Activated CD8-positive, alpha-beta T cell treated with anti-CD3 and anti-CD28 coated beads, Interleukin-2, amount 10 ng/mL, durations not matched to agents 7 days and 5 days (primary cell): Measurements from ENCODE around the gene DYNLRB1. TPM values are rescaled to one million over a fixed set of nuclear protein-coding genes. Genes with fewer than 3 reads are reported as not detected.
A peak's percentile ranks its signal among the peaks of the same experiment; 100 is the strongest.

Source experiments
- ATAC-seq: fragments of 150-1000 bp; cut with Tn5 transposase; one replicate; pipeline ENCODE4 v1.10.0; 2021; ENCODE audit warnings: moderate library complexity
- CTCF ChIA-PET: fragments of 350-600 bp; sonication (Branson Sonifier 250); formaldehyde crosslinking; loops from one replicate; lab custom pipeline; 2021; ENCODE audit warnings: antibody characterized with exemption; lab: Charles Lee
- POLR2A ChIA-PET: fragments of 350-600 bp; sonication (Branson Sonifier 250); formaldehyde crosslinking; loops from one replicate; lab custom pipeline; 2021; ENCODE audit warnings: antibody characterized with exemption; lab: Charles Lee
- DNase-seq: peaks from one replicate; pipeline ENCODE4 v3.0.0-alpha.2; 2020
- H3K27ac Mint-ChIP-seq: one replicate; pipeline ENCODE4 v1.8.0; 2021; ENCODE audit warnings: mild to moderate bottlenecking, mixed read lengths
- H3K27me3 Mint-ChIP-seq: one replicate; pipeline ENCODE4 v1.8.0; 2021; ENCODE audit warnings: low read depth, mixed read lengths
- H3K36me3 Mint-ChIP-seq: one replicate; pipeline ENCODE4 v1.8.0; 2021; ENCODE audit warnings: low read depth, mixed read lengths
- H3K4me1 Mint-ChIP-seq: one replicate; pipeline ENCODE4 v1.8.0; 2021; ENCODE audit warnings: low read depth, mixed read lengths
- H3K4me3 Mint-ChIP-seq: one replicate; pipeline ENCODE4 v1.8.0; 2021; ENCODE audit warnings: mild to moderate bottlenecking, mixed read lengths
- H3K9me3 Mint-ChIP-seq: one replicate; pipeline ENCODE4 v1.8.0; 2022; ENCODE audit warnings: mixed read lengths; ENCODE audit not compliant: insufficient read depth
- total RNA-seq, 2 experiments: library from RNA; stranded (reverse); gene quantifications; one replicate each; pipeline ENCODE4 v1.2.3, GENCODE V29; 2021

The DYNLRB1 gene
- total RNA-seq, 2 experiments from 2014 or later, result 91.9 to 103 TPM

- Mint-ChIP-seq H3K9me3 (no peaks in the 10 kb centered on the region), H3K36me3 (peaks cover 3% of the 10 kb centered on the region), H3K27me3 (no peaks in the 10 kb centered on the region), H3K27ac (peak overlapping the region; percentile 20), H3K4me1 (peaks cover 16% of the 10 kb centered on the region), H3K4me3 (peak overlapping the region; percentile 51)
- no peak for DNase-seq
- ChIA-PET POLR2A (no interaction called here), CTCF (no interaction called here)
- no peak for ATAC-seq
Observed at GRCh38 chr20:34560141-34560523, 43.9 kb downstream of the DYNLRB1 start.

DNA sequence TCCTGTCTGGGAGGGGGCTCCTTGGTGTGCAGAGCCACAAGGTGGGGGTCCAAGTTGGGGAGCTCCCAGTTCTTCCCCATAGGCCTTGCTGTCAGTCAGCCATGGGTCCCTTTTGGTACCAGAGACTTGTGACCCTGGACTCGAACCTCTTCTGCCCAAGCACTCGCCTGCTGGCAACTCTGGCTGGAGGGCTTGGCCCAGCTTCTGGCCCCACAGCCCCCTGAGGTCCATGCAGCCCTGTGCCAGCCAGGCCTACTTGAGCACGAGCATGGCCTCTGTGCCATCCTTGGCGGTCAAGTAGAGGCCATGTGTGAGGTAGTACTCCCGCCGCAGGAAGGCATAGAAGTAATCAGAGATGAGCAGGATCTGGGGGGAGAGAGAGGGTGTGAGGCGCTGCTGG is 44.4 kb downstream of the DYNLRB1 start:
- ATAC-seq (no peak), DNase-seq (no peak)
- peaks cover 3% of the 10 kb centered on the region for H3K36me3 Mint-ChIP-seq
- H3K4me3 Mint-ChIP-seq, result no peak overlapping the region
- peak overlapping the region; percentile 20 for H3K27ac Mint-ChIP-seq
- no peaks in the 10 kb centered on the region for H3K27me3 Mint-ChIP-seq
- CTCF ChIA-PET, result no interaction called here
- POLR2A ChIA-PET, result no interaction called here
- no peaks in the 10 kb centered on the region for H3K9me3 Mint-ChIP-seq
- peaks cover 16% of the 10 kb centered on the region for H3K4me1 Mint-ChIP-seq

DNA sequence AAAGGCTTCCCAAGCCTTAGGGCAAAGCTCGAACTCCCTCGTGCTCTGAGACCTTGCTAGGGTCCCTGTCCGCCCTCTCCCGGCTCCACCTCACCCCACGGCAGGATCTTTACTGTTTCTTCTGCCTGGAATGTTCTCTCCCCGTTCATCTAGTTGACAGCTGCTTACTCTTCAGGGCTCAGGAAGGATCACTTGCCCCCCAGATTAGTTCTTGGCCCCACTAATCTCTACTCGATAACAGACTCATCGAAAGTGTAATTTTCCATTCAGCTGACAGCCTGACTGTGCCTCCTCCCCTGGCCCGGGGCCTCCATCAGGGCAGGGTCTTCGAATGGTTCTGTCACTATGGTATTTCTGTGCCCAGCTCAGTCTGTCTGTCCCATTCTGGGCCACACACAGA is 45.4 kb downstream of the DYNLRB1 start:
- POLR2A ChIA-PET, result no interaction called here

DNA sequence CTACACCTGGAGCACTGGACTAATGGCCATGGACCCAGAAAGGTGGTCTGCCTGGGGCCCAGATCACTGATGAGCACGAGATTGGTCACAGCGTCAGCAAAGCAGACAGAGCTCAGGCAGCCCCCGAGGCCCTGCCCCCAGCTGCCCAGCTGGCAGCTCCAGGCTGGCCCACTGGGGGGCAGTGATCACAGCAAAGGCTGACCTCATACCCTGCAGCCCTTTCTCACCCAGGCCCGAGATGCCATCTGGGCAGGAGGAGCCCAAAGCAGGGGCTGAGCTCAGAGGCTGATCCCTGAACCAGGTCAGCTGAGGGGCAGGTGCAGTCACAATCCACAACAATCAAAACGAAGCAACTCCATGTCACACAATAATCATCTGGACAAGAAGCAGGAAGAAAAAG is 46.4 kb downstream of the DYNLRB1 start:
- no peak overlapping the region for H3K27ac Mint-ChIP-seq
- POLR2A ChIA-PET, result interaction anchor here (1.4 kb wide), 1 partner anchor 9 kb away, joined by 5 read pairs; no protein-coding TSS in a partner anchor

More for the DNA sequence above, 45.4 kb downstream of the DYNLRB1 start:
- no peaks in the 10 kb centered on the region for H3K9me3 Mint-ChIP-seq
- peaks cover 3% of the 10 kb centered on the region for H3K36me3 Mint-ChIP-seq
- H3K4me1 Mint-ChIP-seq, result peaks cover 16% of the 10 kb centered on the region
- H3K27me3 Mint-ChIP-seq, result no peaks in the 10 kb centered on the region
- no peak overlapping the region for H3K4me3 Mint-ChIP-seq
- H3K27ac Mint-ChIP-seq, result no peak overlapping the region
- ATAC-seq (no peak), DNase-seq (no peak)
- CTCF ChIA-PET, result interaction anchor here (0.9 to 3.1 kb wide), 6 partner anchors 9 to 208 kb away, joined by 3 to 23 read pairs (median 7); partner anchors contain the start of gene TP53INP2

GRCh38 chr20:34564833-34565232 is 48.6 kb downstream of the DYNLRB1 start:
- CTCF ChIA-PET, result interaction anchor here (1.1 kb wide), 1 partner anchor 252 kb away, joined by 3 read pairs; no protein-coding TSS in a partner anchor
- DNase-seq (no peak), ATAC-seq (no peak)
- H3K4me1 Mint-ChIP-seq, result peaks cover 3% of the 10 kb centered on the region
- H3K27ac Mint-ChIP-seq, result no peak overlapping the region
- H3K36me3 Mint-ChIP-seq, result no peaks in the 10 kb centered on the region
- H3K4me3 Mint-ChIP-seq, result no peak overlapping the region
- no peaks in the 10 kb centered on the region for H3K9me3 Mint-ChIP-seq
- POLR2A ChIA-PET, result interaction anchor here (1.2 kb wide), 1 partner anchor 16 kb away, joined by 4 read pairs; no protein-coding TSS in a partner anchor
- H3K27me3 Mint-ChIP-seq, result no peaks in the 10 kb centered on the region

More for the DNA sequence above, 46.4 kb downstream of the DYNLRB1 start:
- Mint-ChIP-seq H3K27me3 (no peaks in the 10 kb centered on the region), H3K36me3 (peaks cover 3% of the 10 kb centered on the region), H3K4me1 (peaks cover 10% of the 10 kb centered on the region), H3K4me3 (no peak overlapping the region), H3K9me3 (no peaks in the 10 kb centered on the region)
- DNase-seq (no peak), ATAC-seq (no peak)
- CTCF ChIA-PET, result interaction anchor here (0.7 to 3.1 kb wide), 11 partner anchors 8 to 250 kb away, joined by 3 to 23 read pairs (median 6); no protein-coding TSS in a partner anchor

DNA sequence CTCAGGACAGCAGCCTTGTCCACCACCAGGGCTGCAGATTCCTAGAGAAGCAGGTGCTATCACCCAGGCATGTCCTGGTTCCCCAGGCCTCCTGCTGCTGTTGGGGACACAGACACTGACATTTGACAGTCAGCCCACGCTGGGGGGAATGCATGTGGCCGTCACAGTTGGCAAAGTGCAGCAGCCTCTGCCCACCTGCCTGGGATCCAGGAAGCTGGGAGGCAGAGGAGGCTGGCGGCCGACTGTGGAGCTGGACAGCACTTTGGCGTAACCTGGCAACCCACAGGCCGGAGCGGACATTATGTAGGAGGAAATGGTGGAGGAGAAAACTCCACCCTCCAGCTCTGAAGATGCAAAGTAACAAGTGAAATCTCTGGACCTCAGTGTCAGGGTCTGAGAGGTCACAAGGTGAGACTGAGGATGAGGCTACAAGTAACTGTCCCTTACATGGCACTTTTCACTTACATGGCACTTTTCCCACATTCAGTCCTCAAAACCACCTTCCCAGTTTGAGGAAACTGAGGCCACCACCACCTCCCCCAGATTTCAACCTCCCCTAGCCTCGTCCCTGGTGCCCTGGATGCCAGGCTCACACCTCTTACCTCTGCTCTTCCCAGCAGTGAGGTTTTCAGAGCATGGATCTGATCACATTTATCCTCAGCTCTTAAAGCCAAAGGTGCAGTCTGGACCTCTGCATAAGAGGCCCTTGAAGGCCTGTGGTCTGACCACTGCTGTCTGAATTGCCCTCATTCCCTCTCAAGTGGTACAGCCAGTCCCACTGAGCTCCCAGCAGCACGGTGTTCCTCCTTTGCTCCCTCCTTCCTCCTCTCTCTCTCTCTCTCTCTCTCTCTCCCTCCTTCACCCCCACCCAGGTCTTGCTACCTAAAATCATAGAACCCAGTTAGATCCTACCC is 51.0 kb downstream of the DYNLRB1 start:
- ChIA-PET CTCF (interaction anchor here (0.7 to 1.3 kb wide), 2 partner anchors 23 to 203 kb away, joined by 3 read pairs; no protein-coding TSS in a partner anchor), POLR2A (interaction anchor here (0.7 kb wide), 1 partner anchor 933 kb away, joined by 7 read pairs; no protein-coding TSS in a partner anchor)
- ATAC-seq (no peak), DNase-seq (no peak)
- Mint-ChIP-seq H3K9me3 (no peaks in the 10 kb centered on the region), H3K36me3 (peaks cover 2% of the 10 kb centered on the region), H3K4me3 (no peak overlapping the region), H3K27ac (peak overlapping the region; percentile 44), H3K27me3 (no peaks in the 10 kb centered on the region), H3K4me1 (peaks cover 12% of the 10 kb centered on the region)

GRCh38 chr20:34567892-34568865 is 52.0 kb downstream of the DYNLRB1 start:
- DNase-seq, result no peak
- ChIA-PET POLR2A (interaction anchor here (0.7 kb wide), 1 partner anchor 932 kb away, joined by 7 read pairs; no protein-coding TSS in a partner anchor), CTCF (interaction anchor here (1.3 kb wide), 1 partner anchor 24 kb away, joined by 3 read pairs; no protein-coding TSS in a partner anchor)
- H3K27me3 Mint-ChIP-seq, result no peaks in the 10 kb centered on the region
- H3K4me1 Mint-ChIP-seq, result peaks cover 12% of the 10 kb centered on the region
- no peaks in the 10 kb centered on the region for H3K9me3 Mint-ChIP-seq
- no peak overlapping the region for H3K4me3 Mint-ChIP-seq
- no peak for ATAC-seq
- H3K27ac Mint-ChIP-seq, result no peak overlapping the region
- peaks cover 2% of the 10 kb centered on the region for H3K36me3 Mint-ChIP-seq

DNA sequence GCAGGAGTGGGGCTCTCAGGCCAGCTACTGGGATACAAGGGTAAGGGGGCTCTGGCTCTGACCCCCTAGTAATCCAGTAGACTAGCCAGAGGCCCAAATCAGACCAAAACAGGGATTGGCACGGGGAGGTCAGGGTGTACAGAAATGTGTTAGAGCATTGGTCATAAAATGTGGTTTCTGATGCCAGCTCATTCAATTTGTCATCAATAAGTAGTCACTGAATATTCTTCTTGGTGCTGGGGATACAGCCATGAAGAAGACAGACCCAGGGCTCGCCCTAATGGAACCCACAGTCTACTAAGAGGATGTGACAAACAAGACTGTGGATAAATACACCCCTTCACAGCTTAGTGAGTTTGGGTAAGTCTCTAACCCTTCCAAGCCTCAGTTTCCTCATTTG is 53.4 kb downstream of the DYNLRB1 start:
- ATAC-seq (no peak), DNase-seq (no peak)
- H3K36me3 Mint-ChIP-seq, result peaks cover 2% of the 10 kb centered on the region
- H3K27ac Mint-ChIP-seq, result no peak overlapping the region
- CTCF ChIA-PET, result interaction anchor here (0.7 kb wide), 1 partner anchor 257 kb away, joined by 3 read pairs; no protein-coding TSS in a partner anchor
- H3K4me1 Mint-ChIP-seq, result peaks cover 10% of the 10 kb centered on the region
- no peak overlapping the region for H3K4me3 Mint-ChIP-seq
- H3K27me3 Mint-ChIP-seq, result no peaks in the 10 kb centered on the region
- H3K9me3 Mint-ChIP-seq, result no peaks in the 10 kb centered on the region
- POLR2A ChIA-PET, result no interaction called here

DNA sequence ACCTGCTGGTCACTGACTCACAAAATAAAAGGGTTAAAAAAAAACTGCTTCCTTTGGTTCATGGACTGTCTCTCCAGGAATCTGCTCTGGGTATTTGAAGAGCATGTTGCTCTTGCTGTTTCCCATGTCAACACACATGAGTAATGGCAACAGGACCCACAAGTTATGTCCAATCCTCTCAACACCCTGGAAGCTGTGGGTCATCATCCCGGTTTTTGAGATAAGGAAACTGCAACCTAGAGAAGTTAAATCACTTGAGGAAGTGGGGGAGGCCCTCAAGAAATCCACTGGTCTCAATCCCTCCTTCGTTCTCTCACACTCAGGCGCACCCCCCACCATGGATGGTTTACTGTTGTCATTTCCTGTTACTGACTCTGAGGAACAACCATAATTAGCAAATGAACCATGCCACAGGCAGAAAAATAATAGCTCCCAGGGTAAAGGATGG is 54.7 kb downstream of the DYNLRB1 start:
- ATAC-seq (no peak), DNase-seq (no peak)
- no peaks in the 10 kb centered on the region for H3K27me3 Mint-ChIP-seq
- no peaks in the 10 kb centered on the region for H3K9me3 Mint-ChIP-seq
- H3K36me3 Mint-ChIP-seq, result peaks cover 2% of the 10 kb centered on the region
- H3K4me1 Mint-ChIP-seq, result peaks cover 10% of the 10 kb centered on the region
- POLR2A ChIA-PET, result interaction anchor here (0.8 to 1.3 kb wide), 2 partner anchors 8 to 10 kb away, joined by 3 to 5 read pairs; no protein-coding TSS in a partner anchor
- CTCF ChIA-PET, result interaction anchor here (1.1 to 1.2 kb wide), 5 partner anchors 8 to 137 kb away, joined by 3 to 5 read pairs (median 4); no protein-coding TSS in a partner anchor
- peak overlapping the region; percentile 53 for H3K27ac Mint-ChIP-seq
- H3K4me3 Mint-ChIP-seq, result no peak overlapping the region

DNA sequence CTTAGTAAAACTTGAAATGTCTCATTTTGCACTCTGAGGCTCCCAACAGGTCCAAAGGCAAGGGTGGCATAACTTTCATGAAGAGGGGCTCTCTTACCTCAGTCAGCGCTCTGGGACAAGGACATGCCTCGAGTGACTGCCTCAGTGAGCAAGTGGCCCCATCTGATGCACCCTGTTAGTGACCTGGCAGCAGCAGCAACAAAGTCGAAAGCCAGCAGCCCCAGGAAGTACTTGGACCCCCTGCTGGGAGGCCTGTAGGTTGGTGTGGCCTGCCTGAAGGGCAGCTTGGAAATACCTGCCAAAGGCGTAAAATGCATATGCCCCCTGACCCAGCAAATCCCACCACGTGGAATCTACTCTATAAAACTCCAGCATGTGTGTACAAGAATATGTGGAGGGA is 55.5 kb downstream of the DYNLRB1 start:
- Mint-ChIP-seq H3K4me3 (no peak overlapping the region), H3K9me3 (no peaks in the 10 kb centered on the region), H3K27ac (peak overlapping the region; percentile 53), H3K27me3 (no peaks in the 10 kb centered on the region), H3K36me3 (peaks cover 2% of the 10 kb centered on the region), H3K4me1 (peaks cover 10% of the 10 kb centered on the region)
- ChIA-PET POLR2A (interaction anchor here (1.3 kb wide), 1 partner anchor 9 kb away, joined by 5 read pairs; no protein-coding TSS in a partner anchor), CTCF (interaction anchor here (1.1 to 1.2 kb wide), 3 partner anchors 9 to 136 kb away, joined by 3 to 4 read pairs (median 4); no protein-coding TSS in a partner anchor)
- DNase-seq (no peak), ATAC-seq (no peak)
